ENCODE measurements around the gene TBC1D5.
"Not testable (repeated sequence)": the region's sequence is repeated elsewhere in the genome, so short reads cannot be mapped to it uniquely, and the experiment has no call there.

The TBC1D5 gene

GRCh38 chr3:17394541-17395155 lies 347.8 kb downstream of the TBC1D5 start:
- DNase-seq = no peak

GRCh38 chr3:17392516-17392915 lies 349.9 kb downstream of the TBC1D5 start:
- not testable (repeated sequence) for DNase-seq

GRCh38 chr3:17390785-17391184 lies 351.6 kb downstream of the TBC1D5 start:
- DNase-seq = no peak

- DNase-seq = no peak
These were observed 355.3 kb downstream of the TBC1D5 start for GRCh38 chr3:17387108-17387507.

GRCh38 chr3:17386432-17386831 lies 356.0 kb downstream of the TBC1D5 start:
- DNase-seq = no peak

GRCh38 chr3:17384567-17385296 lies 357.7 kb downstream of the TBC1D5 start:
- peak; percentile 3 for DNase-seq

GRCh38 chr3:17373304-17373703 lies 369.1 kb downstream of the TBC1D5 start:
- DNase-seq = no peak

GRCh38 chr3:17372362-17373210 lies 369.8 kb downstream of the TBC1D5 start:
- peak; percentile 28 for DNase-seq

GRCh38 chr3:17369973-17370372 lies 372.5 kb downstream of the TBC1D5 start:
- DNase-seq = no peak

GRCh38 chr3:17367171-17367570 lies 375.3 kb downstream of the TBC1D5 start:
- DNase-seq = peak; percentile 25

GRCh38 chr3:17360991-17361390 lies 381.4 kb downstream of the TBC1D5 start:
- DNase-seq = no peak

- no peak for DNase-seq
These were observed 382.5 kb downstream of the TBC1D5 start for GRCh38 chr3:17359911-17360310.

- DNase-seq = no peak
These were observed 385.3 kb downstream of the TBC1D5 start for GRCh38 chr3:17357035-17357710.

GRCh38 chr3:17356585-17356984 lies 385.8 kb downstream of the TBC1D5 start:
- no peak for DNase-seq

GRCh38 chr3:17355591-17355990 lies 386.8 kb downstream of the TBC1D5 start:
- peak; percentile 65 for DNase-seq

GRCh38 chr3:17354341-17354740 lies 388.1 kb downstream of the TBC1D5 start:
- DNase-seq = no peak

- no peak for DNase-seq
These were observed 389.8 kb downstream of the TBC1D5 start for GRCh38 chr3:17352620-17353019.

GRCh38 chr3:17351193-17351592 lies 391.2 kb downstream of the TBC1D5 start:
- not testable (repeated sequence) for DNase-seq

- no peak for DNase-seq
These were observed 393.3 kb downstream of the TBC1D5 start for GRCh38 chr3:17349093-17349492.

- no peak for DNase-seq
These were observed 400.3 kb downstream of the TBC1D5 start for GRCh38 chr3:17342119-17342518.

GRCh38 chr3:17340693-17341092 lies 401.7 kb downstream of the TBC1D5 start:
- no peak for DNase-seq

- DNase-seq = no peak
These were observed 402.2 kb downstream of the TBC1D5 start for GRCh38 chr3:17340261-17340660.

- DNase-seq = no peak
These were observed 403.3 kb downstream of the TBC1D5 start for GRCh38 chr3:17339132-17339575.
